Tibial artery (tissue), 4 donors: ENCODE measurements around the gene IGLL5.
"Not testable (repeated sequence)": the region's sequence is repeated elsewhere in the genome, so short reads cannot be mapped to it uniquely, and the experiment has no call there.

Experiments
- DNase-seq, 2 donors: peaks; one replicate each; pipeline ENCODE4 v3.0.0-alpha.2; 2019
- H3K27ac ChIP-seq, 2 donors: fragments of 200-600 bp; sonication (generic) in 1 of 2; 1 replicate in 1 of 2; 2 replicates in 1 of 2; pipeline ENCODE4 v1.5.1; 2018 to 2019; ENCODE audit warnings: mild to moderate bottlenecking in 1 of 2
- H3K27me3 ChIP-seq, 2 donors: fragments of 200-600 bp; sonication (generic) in 1 of 2; one replicate each; pipeline versions ENCODE4 v1.5.1 to v1.6.0; 2016 to 2019
- H3K36me3 ChIP-seq, 3 donors: fragments of 200-600 bp; sonication (generic) in 2 of 3; one replicate each; pipeline ENCODE4 v1.5.1; 2016 to 2019; ENCODE audit warnings: mild to moderate bottlenecking in 2 of 3
- H3K4me1 ChIP-seq, 4 donors: fragments of 200-600 bp; sonication (generic) in 2 of 4; 1 replicate in 3 of 4; 2 replicates in 1 of 4; pipeline ENCODE4 v1.5.1; 2016 to 2019
- H3K4me3 ChIP-seq, 2 donors: fragments of 200-600 bp; sonication (generic) in 1 of 2; 1 replicate in 1 of 2; 2 replicates in 1 of 2; pipeline ENCODE4 v1.5.1; 2018 to 2019; ENCODE audit warnings: mild to moderate bottlenecking in 2 of 2
- H3K9me3 ChIP-seq, 3 donors: fragments of 200-600 bp; sonication (generic) in 1 of 3; one replicate each; pipeline ENCODE4 v1.5.1; 2016 to 2019
- intact Hi-C: fragments of 100-400 bp; cut with DNase I; formaldehyde crosslinking; loops from one replicate; pipeline ENCODE4 v1.15.0; 2023; ENCODE audit warnings: low total_unique reads
- TF ChIP-seq, protein P1 (sequence below), 2 experiments: fragments of 200-600 bp in 1 of 2; fragments of 450-650 bp in 1 of 2; IDR thresholded peaks; one replicate each; pipeline ENCODE4 v1.5.1; 2017 to 2019; ENCODE audit warnings: antibody characterized with exemption in 2 of 2, mild to moderate bottlenecking in 1 of 2, moderate library complexity in 1 of 2

Gene IGLL5

DNA sequence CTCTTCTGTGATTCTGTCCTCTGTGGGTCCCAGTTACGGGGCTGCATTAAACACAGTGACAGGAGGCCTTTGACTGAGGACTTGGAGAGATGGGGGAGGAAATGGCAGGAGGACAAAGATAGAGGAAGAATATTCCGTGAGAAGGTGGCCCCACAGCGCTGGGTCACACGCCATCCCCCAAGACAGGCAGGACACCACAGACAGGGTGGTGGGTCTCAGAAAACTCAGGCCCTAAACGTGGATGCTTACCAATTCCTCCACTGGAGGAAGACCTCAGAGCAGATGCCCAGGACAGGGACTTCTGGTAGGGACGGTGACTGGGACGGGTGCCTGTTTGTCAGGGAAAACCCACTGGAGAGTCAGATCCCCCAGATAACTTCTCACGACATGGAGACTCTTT is 34.0 kb downstream of the IGLL5 start:
- Histone ChIP-seq H3K27me3 (peaks cover 0 to 11% of the 10 kb centered on the region in 2 donors), H3K36me3 (no peaks in the 10 kb centered on the region), H3K4me1 (no peaks in the 10 kb centered on the region), H3K4me3 (no peak overlapping the region), H3K9me3 (no peaks in the 10 kb centered on the region), H3K27ac (no peak overlapping the region)
- intact Hi-C loops, result no loop called here
- no peak for DNase-seq
- TF ChIP-seq, protein P1, sequence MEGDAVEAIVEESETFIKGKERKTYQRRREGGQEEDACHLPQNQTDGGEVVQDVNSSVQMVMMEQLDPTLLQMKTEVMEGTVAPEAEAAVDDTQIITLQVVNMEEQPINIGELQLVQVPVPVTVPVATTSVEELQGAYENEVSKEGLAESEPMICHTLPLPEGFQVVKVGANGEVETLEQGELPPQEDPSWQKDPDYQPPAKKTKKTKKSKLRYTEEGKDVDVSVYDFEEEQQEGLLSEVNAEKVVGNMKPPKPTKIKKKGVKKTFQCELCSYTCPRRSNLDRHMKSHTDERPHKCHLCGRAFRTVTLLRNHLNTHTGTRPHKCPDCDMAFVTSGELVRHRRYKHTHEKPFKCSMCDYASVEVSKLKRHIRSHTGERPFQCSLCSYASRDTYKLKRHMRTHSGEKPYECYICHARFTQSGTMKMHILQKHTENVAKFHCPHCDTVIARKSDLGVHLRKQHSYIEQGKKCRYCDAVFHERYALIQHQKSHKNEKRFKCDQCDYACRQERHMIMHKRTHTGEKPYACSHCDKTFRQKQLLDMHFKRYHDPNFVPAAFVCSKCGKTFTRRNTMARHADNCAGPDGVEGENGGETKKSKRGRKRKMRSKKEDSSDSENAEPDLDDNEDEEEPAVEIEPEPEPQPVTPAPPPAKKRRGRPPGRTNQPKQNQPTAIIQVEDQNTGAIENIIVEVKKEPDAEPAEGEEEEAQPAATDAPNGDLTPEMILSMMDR (IDR thresholded peaks at IDR 0.05), result no peak

DNA sequence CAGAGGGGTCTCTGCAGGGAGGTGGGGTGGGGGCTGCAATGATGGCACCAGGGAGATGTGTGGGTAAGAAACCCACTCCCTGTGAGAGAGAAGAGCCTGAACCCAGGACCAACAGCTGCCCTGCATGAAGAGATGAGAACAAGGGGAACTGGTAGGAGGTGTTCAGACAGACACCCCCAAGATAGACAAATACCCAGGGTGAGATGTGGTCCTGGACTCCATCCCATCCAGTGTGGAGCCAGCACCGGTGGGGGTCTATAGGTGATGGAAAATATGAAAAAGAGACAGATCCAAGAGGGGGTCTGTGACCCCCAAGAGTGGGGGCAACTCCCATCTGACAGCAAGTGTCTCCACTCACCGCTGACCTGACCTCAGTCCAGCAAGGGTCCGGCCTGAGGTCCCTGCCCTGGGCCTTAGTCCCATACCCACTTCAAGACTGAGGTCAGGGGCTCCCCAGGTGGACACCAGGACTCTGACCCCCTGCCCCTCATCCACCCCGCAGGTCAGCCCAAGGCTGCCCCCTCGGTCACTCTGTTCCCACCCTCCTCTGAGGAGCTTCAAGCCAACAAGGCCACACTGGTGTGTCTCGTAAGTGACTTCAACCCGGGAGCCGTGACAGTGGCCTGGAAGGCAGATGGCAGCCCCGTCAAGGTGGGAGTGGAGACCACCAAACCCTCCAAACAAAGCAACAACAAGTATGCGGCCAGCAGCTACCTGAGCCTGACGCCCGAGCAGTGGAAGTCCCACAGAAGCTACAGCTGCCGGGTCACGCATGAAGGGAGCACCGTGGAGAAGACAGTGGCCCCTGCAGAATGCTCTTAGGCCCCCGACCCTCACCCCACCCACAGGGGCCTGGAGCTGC is 34.7 kb downstream of the IGLL5 start:
- H3K4me1 ChIP-seq, H3K4me3 ChIP-seq, DNase-seq, H3K36me3 ChIP-seq, H3K27ac ChIP-seq, H3K9me3 ChIP-seq, intact Hi-C loops: not testable (repeated sequence)
- H3K27me3 ChIP-seq, result peaks cover 0 to 16% of the 10 kb centered on the region in 2 donors

DNA sequence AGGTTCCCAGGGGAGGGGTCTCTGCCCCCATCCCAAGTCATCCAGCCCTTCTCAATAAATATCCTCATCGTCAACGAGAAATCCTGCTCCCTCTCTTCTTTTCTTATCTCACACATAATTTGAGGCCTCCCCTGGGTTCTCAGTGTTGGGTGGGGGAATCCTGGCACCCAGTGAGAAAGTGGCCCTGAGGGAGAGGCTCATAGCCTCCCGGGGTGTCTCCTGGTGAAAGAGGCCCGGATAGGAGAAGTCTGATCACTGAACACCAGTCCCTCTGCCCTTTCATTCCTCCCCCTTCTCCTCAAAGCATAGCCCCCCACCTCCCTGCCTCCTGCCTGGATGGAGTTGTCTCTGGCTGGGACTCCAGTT is 35.3 kb downstream of the IGLL5 start:
- no peaks in the 10 kb centered on the region for H3K9me3 ChIP-seq
- no peak overlapping the region for H3K4me3 ChIP-seq
- H3K27me3 ChIP-seq, result peaks cover 0 to 22% of the 10 kb centered on the region in 2 donors
- H3K27ac ChIP-seq, result no peak overlapping the region
- intact Hi-C loops, result no loop called here
- DNase-seq, result no peak
- no peaks in the 10 kb centered on the region for H3K36me3 ChIP-seq
- TF ChIP-seq, protein P1 (IDR thresholded peaks at IDR 0.05), result no peak
- H3K4me1 ChIP-seq, result no peaks in the 10 kb centered on the region

DNA sequence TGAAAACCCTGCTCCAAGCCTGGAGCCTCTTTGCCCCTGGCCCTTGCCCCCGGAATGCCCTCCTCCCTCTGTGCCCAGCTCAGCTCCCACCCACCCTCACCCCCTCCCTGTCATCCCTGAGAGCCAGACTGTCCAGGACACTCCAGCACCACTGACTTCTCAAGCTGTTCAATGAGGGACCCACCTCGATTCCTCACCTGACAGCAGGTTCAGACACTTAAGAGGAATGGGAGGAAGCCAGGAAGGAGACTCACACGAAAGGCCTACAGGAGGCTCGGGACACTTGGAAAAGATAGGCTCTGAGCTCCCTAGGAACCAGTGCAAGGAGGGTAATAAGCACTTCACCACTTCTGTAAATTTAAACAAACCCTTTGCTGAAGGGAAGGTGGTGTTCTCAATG is 35.8 kb downstream of the IGLL5 start:
- Histone ChIP-seq H3K9me3 (no peaks in the 10 kb centered on the region), H3K36me3 (no peaks in the 10 kb centered on the region), H3K27me3 (peaks cover 0 to 26% of the 10 kb centered on the region in 2 donors), H3K27ac (no peak overlapping the region), H3K4me1 (no peaks in the 10 kb centered on the region), H3K4me3 (no peak overlapping the region)
- intact Hi-C loops, result no loop called here
- TF ChIP-seq, protein P1 (IDR thresholded peaks at IDR 0.05), result no peak
- no peak for DNase-seq

DNA sequence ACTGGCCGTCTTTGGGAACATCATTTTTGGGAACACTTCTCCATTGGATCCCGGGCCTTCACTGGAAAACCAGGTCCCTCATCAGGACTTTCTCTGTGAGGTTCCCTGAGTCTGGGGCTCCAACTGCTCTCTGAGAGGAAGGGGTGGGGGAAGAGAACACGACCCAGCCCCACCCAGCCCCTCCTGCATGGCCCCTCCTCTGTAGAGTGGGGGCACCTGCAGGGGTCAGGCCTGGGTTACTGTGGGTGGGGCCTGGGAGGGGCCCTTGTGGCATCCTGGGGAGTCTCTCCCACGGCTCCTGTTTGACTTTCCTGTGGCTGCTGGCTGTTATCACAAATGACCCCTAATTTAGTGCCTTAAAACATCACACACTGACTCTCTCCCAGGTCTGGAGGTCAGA is 36.3 kb downstream of the IGLL5 start:
- Histone ChIP-seq H3K36me3 (no peaks in the 10 kb centered on the region), H3K4me1 (no peaks in the 10 kb centered on the region), H3K27ac (no peak overlapping the region), H3K4me3 (no peak overlapping the region), H3K27me3 (peaks cover 0 to 22% of the 10 kb centered on the region in 2 donors), H3K9me3 (no peaks in the 10 kb centered on the region)
- TF ChIP-seq, protein P1 (IDR thresholded peaks at IDR 0.05), result no peak
- intact Hi-C loops, result no loop called here
- DNase-seq, result no peak

DNA sequence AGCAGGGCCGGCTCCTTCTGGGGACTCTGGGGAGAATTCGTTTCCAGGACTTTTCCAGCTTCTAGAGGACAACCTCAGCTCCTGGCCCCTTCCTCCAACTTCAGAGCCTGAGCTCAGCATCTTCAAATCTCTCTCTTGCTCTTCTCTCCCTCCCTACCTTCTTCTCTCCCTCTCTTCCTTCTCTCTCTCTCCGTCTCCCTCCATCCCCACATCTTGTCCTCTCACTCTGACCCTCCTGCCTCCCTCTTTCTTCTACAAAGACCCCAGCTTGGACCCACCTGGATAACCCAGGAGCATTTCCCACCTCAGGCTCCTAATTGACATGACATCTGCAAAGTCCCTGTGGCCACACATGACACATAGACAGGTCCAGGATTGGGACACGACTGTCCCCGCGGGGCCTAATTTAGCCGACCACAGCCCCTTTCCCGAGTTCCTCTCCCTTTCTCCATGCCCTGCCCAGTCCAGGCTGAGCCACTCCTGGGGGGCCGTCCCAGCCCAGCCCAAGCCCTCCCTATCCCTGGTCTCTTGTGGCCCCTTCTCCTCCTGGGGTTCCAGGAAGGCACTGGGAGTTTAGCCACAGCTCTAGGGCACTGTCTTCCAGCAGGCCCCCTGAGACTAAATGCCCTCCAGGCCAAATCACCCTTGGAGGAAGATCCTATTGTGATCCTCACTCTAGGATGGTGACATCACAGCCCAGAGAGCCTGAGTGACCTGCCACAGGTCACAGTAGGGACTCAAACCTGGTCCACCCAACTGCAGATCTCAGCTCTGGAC is 36.9 kb downstream of the IGLL5 start:
- Histone ChIP-seq H3K27me3 (peaks cover 0 to 22% of the 10 kb centered on the region in 2 donors), H3K36me3 (no peaks in the 10 kb centered on the region), H3K27ac (no peak overlapping the region), H3K4me1 (no peaks in the 10 kb centered on the region), H3K4me3 (no peak overlapping the region), H3K9me3 (no peaks in the 10 kb centered on the region)
- intact Hi-C loops, result no loop called here
- no peak for DNase-seq
- TF ChIP-seq, protein P1 (IDR thresholded peaks at IDR 0.05), result no peak
